K562 (cell line): ENCODE measurements around the gene DMAC1. TPM values are rescaled to one million over a fixed set of nuclear protein-coding genes. Genes with fewer than 3 reads are reported as not detected.

Source experiments
- ATAC-seq: fragments of 200-7000 bp; cut with Tn5 transposase; 3 replicates; pipeline ENCODE4 v1.9.1; 2020; ENCODE audit warnings: moderate library complexity
- BruUV-seq: library from RNA; stranded (reverse); fragments of 400-500 nt; replicated peaks from 2 replicates; lab custom pipeline; 2021; lab: Mats Ljungman, UMichigan
- CTCF ChIA-PET: fragments of 300-600 bp; formaldehyde crosslinking; extraction: SDS; loops from one replicate; lab custom pipeline; 2021; ENCODE audit warnings: low intra/inter-chr PET ratio; lab: Yijun Ruan, JAX
- POLR2A ChIA-PET: fragments of 300-600, 350-650 bp; sonication (Branson Sonifier 250); formaldehyde crosslinking; extraction: SDS; loops from one replicate; lab custom pipeline; 2021; ENCODE audit warnings: antibody characterized with exemption, inconsistent platforms; lab: Yijun Ruan, JAX
- DNase-seq, 4 experiments: peaks; one replicate each; pipeline versions ENCODE4 v3.0.0 to v3.0.0-alpha.2; 2011 to 2018; ENCODE audit warnings: low spot score in 3 of 4, mixed read lengths in 3 of 4; ENCODE audit errors: extremely low read depth in 1 of 4
- FAIRE-seq: peaks from 2 replicates; lab custom pipeline; 2011; peaks lifted over from hg19 to GRCh38; lab: Jason Lieb, UNC
- H2AFZ ChIP-seq: 2 replicates; pipeline ENCODE4 v1.6.0; 2011; ENCODE audit warnings: low read depth, low read length, control low read depth, inconsistent platforms
- H3K27ac ChIP-seq: fragments of 200-600 bp; 3 replicates; pipeline ENCODE4 v1.8.0; 2011; ENCODE audit warnings: low read depth, mild to moderate bottlenecking, control low read depth, inconsistent platforms, low read length, moderate library complexity, mixed read lengths; ENCODE audit errors: extremely low read depth
- H3K27me3 ChIP-seq, 2 experiments: fragments of 300-600 bp in 1 of 2; 2 replicates in 1 of 2; 3 replicates in 1 of 2; pipeline versions ENCODE4 v1.6.0 to v1.8.0; 2011; ENCODE audit warnings: inconsistent platforms in 2 of 2, low read length in 2 of 2, mild to moderate bottlenecking in 1 of 2, mixed read lengths in 1 of 2, moderate library complexity in 1 of 2; ENCODE audit not compliant: control insufficient read depth in 2 of 2, insufficient read depth in 2 of 2
- H3K36me3 ChIP-seq: fragments of 300-600 bp; 3 replicates; pipeline ENCODE4 v1.8.0; 2011; ENCODE audit warnings: mild to moderate bottlenecking, low read length, inconsistent platforms; ENCODE audit not compliant: control insufficient read depth, insufficient read depth
- H3K4me1 ChIP-seq, 2 experiments: fragments of 200-600 bp in 1 of 2; replicated peaks in 1 of 2; 2 replicates in 1 of 2; 3 replicates in 1 of 2; pipeline versions ENCODE4 v1.5.1 to v1.8.0; 2011; ENCODE audit warnings: inconsistent platforms in 2 of 2, low read length in 2 of 2, mild to moderate bottlenecking in 1 of 2, mixed read lengths in 1 of 2, moderate library complexity in 1 of 2; ENCODE audit not compliant: control insufficient read depth in 2 of 2, insufficient read depth in 2 of 2
- H3K4me2 ChIP-seq: 2 replicates; pipeline ENCODE4 v1.6.1; 2011; ENCODE audit warnings: low read length, control low read depth, inconsistent platforms, mixed read lengths; ENCODE audit not compliant: insufficient read depth
- H3K4me3 ChIP-seq: fragments of 200-600 bp; sonication (generic), shearing (Covaris generic); 2 replicates; pipeline ENCODE4 v1.5.1; 2016; ENCODE audit warnings: control low read depth, inconsistent platforms
- H3K79me2 ChIP-seq: fragments of 200-600 bp; 3 replicates; pipeline ENCODE4 v1.8.0; 2011; ENCODE audit warnings: low read length, inconsistent platforms; ENCODE audit not compliant: control insufficient read depth, insufficient read depth
- H3K9ac ChIP-seq, 2 experiments: 2 replicates each; pipeline versions ENCODE4 v1.6.0 to v1.6.1; 2011; ENCODE audit warnings: low read depth in 2 of 2, low read length in 2 of 2, control low read depth in 1 of 2, inconsistent platforms in 1 of 2, mild to moderate bottlenecking in 1 of 2, mixed read lengths in 1 of 2; ENCODE audit not compliant: insufficient read depth in 1 of 2
- H3K9me1 ChIP-seq: one replicate; pipeline ENCODE4 v1.6.0; 2011; ENCODE audit warnings: inconsistent platforms, mild to moderate bottlenecking, low read length, moderate library complexity; ENCODE audit not compliant: control insufficient read depth, insufficient read depth
- H3K9me3 ChIP-seq: replicated peaks from 2 replicates; pipeline ENCODE4 v1.5.1; 2011; ENCODE audit warnings: low read depth, low read length, inconsistent platforms; ENCODE audit not compliant: control insufficient read depth, insufficient read depth
- H4K20me1 ChIP-seq: replicated peaks from 2 replicates; pipeline ENCODE4 v1.6.1; 2011; ENCODE audit warnings: low read length, inconsistent platforms, mixed read lengths; ENCODE audit not compliant: control insufficient read depth, insufficient read depth
- ASH1L ChIP-seq: fragments of 450-650 bp; IDR thresholded peaks from 2 replicates; pipeline ENCODE4 v1.6.1; 2018; ENCODE audit warnings: borderline replicate concordance, mild to moderate bottlenecking, low read depth; ENCODE audit not compliant: partially characterized antibody
- BHLHE40 ChIP-seq: IDR thresholded peaks from 2 replicates; pipeline ENCODE4 v1.6.1; 2011; ENCODE audit warnings: low read length, improper control_type of control experiment
- MCM5 ChIP-seq: fragments of 450-650 bp; IDR thresholded peaks from 2 replicates; pipeline ENCODE4 v1.6.1; 2016; ENCODE audit warnings: low read depth
- POLR2AphosphoS5 ChIP-seq: IDR thresholded peaks from 2 replicates; pipeline ENCODE4 v1.6.1; 2011; ENCODE audit warnings: mild to moderate bottlenecking, low read depth, low read length, moderate library complexity; ENCODE audit not compliant: control insufficient read depth, insufficient read depth
- RFX5 ChIP-seq: IDR thresholded peaks from 2 replicates; pipeline ENCODE4 v1.6.1; 2011; ENCODE audit warnings: low read depth, mild to moderate bottlenecking, improper control_type of control experiment, low read length
- TAF1 ChIP-seq: IDR thresholded peaks from 2 replicates; pipeline ENCODE4 v1.6.1; 2011; ENCODE audit warnings: mild to moderate bottlenecking, low read length, moderate library complexity; ENCODE audit not compliant: insufficient read depth, control insufficient read depth, severe bottlenecking; ENCODE audit errors: extremely low read depth
- ZNF445 ChIP-seq: fragments of 250-450 bp; sonication (Bioruptor Pico); IDR thresholded peaks from 2 replicates; pipeline ENCODE4 v1.4.0; 2020; ENCODE audit warnings: low read depth, mild to moderate bottlenecking, moderate library complexity
- ZNF76 ChIP-seq: fragments of 250-450 bp; sonication (Bioruptor Pico); IDR thresholded peaks from 2 replicates; pipeline ENCODE4 v1.4.0; 2020; ENCODE audit warnings: mild to moderate bottlenecking, moderate library complexity, borderline replicate concordance
- WGBS: fragments of 100-300 bp; shearing (Covaris generic); methylation state at CpG from one replicate; pipeline ENCODE4 v1.1.6; 2016; ENCODE audit warnings: low coverage, mixed read lengths; ENCODE audit not compliant: insufficient coverage; ENCODE audit errors: missing lambda C conversion rate; 5-methylcytosine and 5-hydroxymethylcytosine counted together
- in situ Hi-C: fragments of 300-500 bp; cut with MboI; formaldehyde crosslinking; loops from 4 replicates; pipeline ENCODE4 v1.15.0; 2018; ENCODE audit warnings: inconsistent platforms, mixed read lengths
- intact Hi-C: fragments of 100-400 bp; cut with micrococcal nuclease; formaldehyde crosslinking; loops from 2 replicates; pipeline ENCODE4 v1.14.2; 2022
- polyA plus RNA-seq, 8 experiments: library from polyadenylated mRNA; depleted of rRNA in 4 of 8; stranded (reverse) in 5 of 8; unstranded in 3 of 8; fragments of >200 nt; fragmentation: Nextera tagmentation in 2 of 8; fragmentation: Illumina TruSeq in 1 of 8; extraction: Ambion mirVana in 2 of 8; extraction: Trizol in 1 of 8; gene quantifications; 2 replicates each; pipeline versions ENCODE4 v1.2.1 to v1.2.3, GENCODE V29; 2011 to 2014; ENCODE audit warnings: inconsistent platforms in 1 of 8, missing spikeins in 1 of 8
- total RNA-seq, 7 experiments: library from RNA; depleted of rRNA in 6 of 7; stranded (reverse); fragments of >200 nt in 6 of 7; fragmentation: Illumina TruSeq in 2 of 7; extraction: Trizol in 2 of 7; gene quantifications; 2 replicates each; pipeline versions ENCODE4 v1.2.1 to v1.2.3, GENCODE V29; 2011 to 2021; ENCODE audit warnings: low replicate concordance in 1 of 7
- TF ChIP-seq, protein P1 (sequence below): fragments of 450-650 bp; IDR thresholded peaks from 2 replicates; pipeline ENCODE4 v1.6.1; 2017; ENCODE audit warnings: mild to moderate bottlenecking, moderate library complexity

DMAC1 gene
- total and polyA plus RNA-seq, 9 of the 15 experiments (the other 6 are each of a cell fraction or from before 2014, with no cell fraction given) = 15.9 to 94.4 (median 38.4) TPM

DNA sequence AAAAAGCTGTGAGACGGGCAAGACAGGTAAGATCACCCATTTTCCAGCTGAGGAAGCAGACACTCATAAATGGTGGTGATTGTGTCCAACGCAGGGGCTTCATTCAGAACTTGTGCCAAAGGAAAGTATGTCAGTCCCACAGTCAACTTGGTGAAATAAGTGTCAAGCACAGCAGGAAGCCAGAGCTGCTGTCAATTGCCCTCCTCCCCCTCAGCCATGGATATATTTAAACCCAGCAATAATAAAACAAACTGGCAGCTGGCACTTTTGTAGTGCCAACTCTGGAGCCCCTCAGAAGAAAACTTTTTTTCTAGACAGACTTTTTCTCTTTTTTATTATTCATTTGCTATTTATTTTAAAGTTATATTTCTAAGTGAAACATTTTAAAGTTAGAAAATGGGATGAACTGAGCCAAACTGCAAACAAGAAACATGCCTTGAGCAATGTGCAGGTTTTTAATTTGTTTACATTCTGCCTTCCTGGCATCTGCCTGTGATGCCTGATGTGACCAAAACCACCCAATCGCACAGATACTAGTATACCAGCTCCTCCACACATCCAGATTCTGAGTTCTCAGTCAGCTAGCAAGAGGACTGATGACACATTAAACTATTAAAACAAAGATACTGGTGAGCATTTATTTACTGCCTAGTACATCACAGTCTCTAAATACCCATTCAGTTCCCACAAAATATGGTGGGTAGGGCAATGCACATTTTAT, 17.0 kb downstream of the DMAC1 start:
- Histone ChIP-seq H3K27ac (no peak overlapping the region), H2AFZ (no peak overlapping the region), H3K36me3 (no peaks in the 10 kb centered on the region), H3K4me2 (no peak overlapping the region), H3K4me3 (no peak overlapping the region), H3K4me1 (no peaks in the 10 kb centered on the region), H3K9me3 (no peaks in the 10 kb centered on the region), H3K27me3 (no peaks in the 10 kb centered on the region), H3K9ac (no peak overlapping the region), H3K9me1 (no peaks in the 10 kb centered on the region), H4K20me1 (no peaks in the 10 kb centered on the region), H3K79me2 (no peaks in the 10 kb centered on the region)
- in situ Hi-C loops = no loop called here
- DNase-seq (no peak), FAIRE-seq (no peak), ATAC-seq (no peak)
- no TSS peak for BruUV-seq
- intact Hi-C loops = no loop called here
- TF ChIP-seq MCM5 (no peak), RFX5 (no peak)
- ChIA-PET POLR2A (no interaction called here), CTCF (no interaction called here)
- 12% methylated on average over 3 of the region's 3 CpGs for WGBS

GRCh38 chr9:7780261-7780988, 19.2 kb downstream of the DMAC1 start:
- POLR2A ChIA-PET = no interaction called here
- CTCF ChIA-PET = no interaction called here
- no TSS peak for BruUV-seq
- Histone ChIP-seq H3K79me2 (no peaks in the 10 kb centered on the region), H2AFZ (no peak overlapping the region), H3K36me3 (no peaks in the 10 kb centered on the region), H3K4me2 (no peak overlapping the region), H3K9ac (no peak overlapping the region), H3K9me3 (no peaks in the 10 kb centered on the region), H3K4me3 (no peak overlapping the region), H3K9me1 (no peaks in the 10 kb centered on the region), H3K4me1 (no peaks in the 10 kb centered on the region), H4K20me1 (no peaks in the 10 kb centered on the region), H3K27me3 (no peaks in the 10 kb centered on the region), H3K27ac (no peak overlapping the region)
- WGBS = 0% methylated on average over 3 of the region's 3 CpGs
- intact Hi-C loops (no loop called here), in situ Hi-C loops (no loop called here)
- no peak for ATAC-seq
- DNase-seq = no peak
- no peak for FAIRE-seq
- TF ChIP-seq TAF1 = no peak
- no peak for TF ChIP-seq ZNF76
- TF ChIP-seq POLR2AphosphoS5 = no peak
- no peak for TF ChIP-seq ZNF445 (CRISPR knock-in tag)
- TF ChIP-seq BHLHE40 = no peak
- no peak for TF ChIP-seq ASH1L
- TF ChIP-seq, protein P1, sequence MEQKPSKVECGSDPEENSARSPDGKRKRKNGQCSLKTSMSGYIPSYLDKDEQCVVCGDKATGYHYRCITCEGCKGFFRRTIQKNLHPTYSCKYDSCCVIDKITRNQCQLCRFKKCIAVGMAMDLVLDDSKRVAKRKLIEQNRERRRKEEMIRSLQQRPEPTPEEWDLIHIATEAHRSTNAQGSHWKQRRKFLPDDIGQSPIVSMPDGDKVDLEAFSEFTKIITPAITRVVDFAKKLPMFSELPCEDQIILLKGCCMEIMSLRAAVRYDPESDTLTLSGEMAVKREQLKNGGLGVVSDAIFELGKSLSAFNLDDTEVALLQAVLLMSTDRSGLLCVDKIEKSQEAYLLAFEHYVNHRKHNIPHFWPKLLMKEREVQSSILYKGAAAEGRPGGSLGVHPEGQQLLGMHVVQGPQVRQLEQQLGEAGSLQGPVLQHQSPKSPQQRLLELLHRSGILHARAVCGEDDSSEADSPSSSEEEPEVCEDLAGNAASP = no peak
